Measurements from ENCODE around the gene PPP1R27.

DNA sequence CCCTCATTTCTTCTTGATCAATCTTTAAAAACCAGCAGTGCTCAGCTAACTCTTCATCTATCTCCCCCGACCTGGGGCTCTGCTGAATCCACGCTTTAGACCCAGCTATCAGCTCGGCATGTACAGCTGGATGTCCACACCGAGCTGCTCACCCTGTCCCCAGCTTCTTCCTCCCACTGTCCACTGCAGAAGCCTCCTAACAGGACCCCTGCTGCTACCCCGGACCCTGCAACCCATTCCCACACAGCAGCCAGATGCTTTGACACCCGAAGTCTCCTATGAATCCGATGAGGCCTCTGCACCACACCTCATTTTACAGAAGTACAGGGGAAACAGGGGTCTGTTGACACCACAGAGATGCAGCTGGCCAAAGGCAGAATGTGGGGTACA is 17.1 kb downstream of the PPP1R27 start:
- TF ChIP-seq, protein P1, sequence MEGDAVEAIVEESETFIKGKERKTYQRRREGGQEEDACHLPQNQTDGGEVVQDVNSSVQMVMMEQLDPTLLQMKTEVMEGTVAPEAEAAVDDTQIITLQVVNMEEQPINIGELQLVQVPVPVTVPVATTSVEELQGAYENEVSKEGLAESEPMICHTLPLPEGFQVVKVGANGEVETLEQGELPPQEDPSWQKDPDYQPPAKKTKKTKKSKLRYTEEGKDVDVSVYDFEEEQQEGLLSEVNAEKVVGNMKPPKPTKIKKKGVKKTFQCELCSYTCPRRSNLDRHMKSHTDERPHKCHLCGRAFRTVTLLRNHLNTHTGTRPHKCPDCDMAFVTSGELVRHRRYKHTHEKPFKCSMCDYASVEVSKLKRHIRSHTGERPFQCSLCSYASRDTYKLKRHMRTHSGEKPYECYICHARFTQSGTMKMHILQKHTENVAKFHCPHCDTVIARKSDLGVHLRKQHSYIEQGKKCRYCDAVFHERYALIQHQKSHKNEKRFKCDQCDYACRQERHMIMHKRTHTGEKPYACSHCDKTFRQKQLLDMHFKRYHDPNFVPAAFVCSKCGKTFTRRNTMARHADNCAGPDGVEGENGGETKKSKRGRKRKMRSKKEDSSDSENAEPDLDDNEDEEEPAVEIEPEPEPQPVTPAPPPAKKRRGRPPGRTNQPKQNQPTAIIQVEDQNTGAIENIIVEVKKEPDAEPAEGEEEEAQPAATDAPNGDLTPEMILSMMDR (conservative IDR thresholded peaks at IDR 0.05 in 1 of 2, IDR thresholded peaks at IDR 0.05 in 1 of 2; ENCODE audit: low read depth in 1 of 2, low read length in 2 of 2) = no peak
- TF ChIP-seq EZH2 (IDR thresholded peaks at IDR 0.05; ENCODE audit: low read length, missing control alignments) = no peak
